Activated CD4-positive, CD25-positive, alpha-beta regulatory T cell treated with anti-CD3 and anti-CD28 coated beads, Interleukin-2, amount 50 U/mL, for 72 hours (primary cell): ENCODE results near the gene SPATA12.

ENCODE experiments used
- DNase-seq: peaks from one replicate; pipeline ENCODE4 v3.0.0; 2021

SPATA12 gene, protein sequence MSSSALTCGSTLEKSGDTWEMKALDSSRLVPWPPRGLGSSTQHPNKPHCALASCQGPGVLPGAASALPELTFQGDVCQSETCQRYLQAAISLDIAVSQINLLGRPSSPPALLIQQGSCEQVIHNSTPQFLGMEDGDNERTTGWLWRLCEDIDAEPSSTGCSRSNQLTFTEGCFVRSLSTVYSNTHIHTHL

DNA sequence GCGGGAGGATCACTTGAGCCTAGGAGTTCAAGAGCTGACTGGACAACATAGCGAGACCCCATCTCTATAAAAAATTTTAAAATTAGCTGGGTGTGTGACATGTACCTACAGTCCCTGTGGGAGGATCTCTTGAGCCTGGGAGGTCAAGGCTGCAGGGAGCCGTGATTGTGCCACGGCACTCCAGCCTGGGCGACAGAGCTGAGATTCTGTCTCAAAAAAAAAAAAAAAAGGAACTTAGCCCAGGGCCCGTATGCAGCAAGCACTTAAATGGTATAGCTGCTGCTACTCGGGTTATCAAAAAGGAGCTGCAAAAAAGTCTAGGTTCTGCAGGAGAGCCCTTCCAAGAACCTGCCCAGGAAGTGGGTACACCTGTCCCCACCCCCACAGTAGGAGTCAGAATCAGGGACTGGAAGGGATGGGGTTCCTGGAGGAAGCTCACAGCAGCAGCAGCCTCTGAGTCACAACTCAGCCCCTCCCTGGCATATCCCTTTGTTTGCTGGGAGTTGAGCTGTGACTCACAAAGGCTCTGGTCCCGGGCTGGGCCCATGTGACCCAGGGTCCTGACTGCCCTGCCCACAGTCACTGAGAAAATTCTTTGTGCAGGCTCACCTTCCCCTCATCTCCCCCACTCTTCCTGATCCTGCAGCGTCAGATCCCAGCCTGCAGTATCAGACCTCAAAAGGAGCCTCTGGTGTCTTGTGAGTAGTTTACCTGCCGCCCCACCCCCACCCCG, at the start of gene SPATA12:
Gene SPATA12 (plus strand): TSS at position 576 of the 733 bp plus-strand sequence. CDS start 13,031 bp downstream, outside the sequence.
- DNase-seq, result no peak

DNA sequence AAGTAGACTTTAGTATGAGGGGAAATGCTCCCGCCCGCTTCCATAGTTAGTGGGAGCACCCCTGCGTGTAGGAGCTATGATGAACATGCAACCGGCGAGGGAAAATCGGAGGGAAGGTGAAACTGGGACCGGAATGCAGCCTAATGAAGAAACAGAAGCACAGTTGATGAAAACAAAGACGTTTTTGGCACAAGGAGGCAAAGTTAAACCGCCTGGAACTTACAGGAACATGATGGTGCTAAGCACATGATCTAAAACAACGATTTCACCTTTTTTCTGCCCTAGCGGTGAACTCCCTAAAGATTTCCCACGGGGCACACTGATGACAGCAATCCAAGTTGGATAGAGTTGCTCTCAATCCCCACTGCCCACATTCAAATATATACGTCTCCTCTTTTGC, 49.4 kb upstream of the SPATA12 start:
- no peak for DNase-seq

- DNase-seq, result no peak
Observed at GRCh38 chr3:57012847-57013246, 47.6 kb upstream of the SPATA12 start.

DNA sequence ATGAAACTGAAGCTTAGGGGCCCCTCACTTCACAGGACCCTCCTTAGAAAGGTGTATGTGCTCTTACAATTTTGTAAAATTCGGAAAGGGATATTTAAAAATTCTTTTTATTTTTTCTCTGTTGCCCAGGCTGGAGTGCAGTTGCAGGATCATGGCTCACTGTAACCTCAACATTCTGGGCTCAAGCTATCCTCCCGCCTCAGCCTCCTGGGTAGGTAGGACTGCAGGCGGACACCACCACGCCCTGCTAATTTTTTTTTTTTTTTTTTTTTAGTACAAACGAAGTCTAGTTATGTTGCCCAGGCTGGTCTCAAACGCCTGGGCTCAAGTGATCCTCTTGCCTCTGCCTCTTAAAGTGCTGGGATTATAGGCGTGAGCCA, 45.1 kb upstream of the SPATA12 start:
- DNase-seq, result no peak

DNA sequence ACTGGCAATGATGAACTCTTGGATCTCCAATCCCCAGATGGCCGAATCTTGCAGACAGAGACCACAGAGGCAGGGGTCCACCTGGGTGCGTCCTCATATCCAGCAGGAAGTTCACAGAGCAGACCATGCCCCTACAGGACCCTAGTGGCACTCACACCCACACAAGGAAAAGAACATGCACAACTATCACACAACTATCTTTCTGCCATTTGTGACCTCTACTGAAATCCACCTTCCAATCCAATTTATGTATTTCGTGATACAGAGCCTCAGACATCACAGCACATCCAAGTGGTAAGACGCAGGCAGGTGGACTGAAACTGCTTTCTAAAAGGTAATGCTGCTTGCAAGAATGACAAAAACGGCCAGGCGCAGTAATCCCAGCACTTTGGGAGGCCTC, 44.6 kb upstream of the SPATA12 start:
- DNase-seq, result no peak

- no peak for DNase-seq
Observed at GRCh38 chr3:57017459-57017845, 43.0 kb upstream of the SPATA12 start.

DNA sequence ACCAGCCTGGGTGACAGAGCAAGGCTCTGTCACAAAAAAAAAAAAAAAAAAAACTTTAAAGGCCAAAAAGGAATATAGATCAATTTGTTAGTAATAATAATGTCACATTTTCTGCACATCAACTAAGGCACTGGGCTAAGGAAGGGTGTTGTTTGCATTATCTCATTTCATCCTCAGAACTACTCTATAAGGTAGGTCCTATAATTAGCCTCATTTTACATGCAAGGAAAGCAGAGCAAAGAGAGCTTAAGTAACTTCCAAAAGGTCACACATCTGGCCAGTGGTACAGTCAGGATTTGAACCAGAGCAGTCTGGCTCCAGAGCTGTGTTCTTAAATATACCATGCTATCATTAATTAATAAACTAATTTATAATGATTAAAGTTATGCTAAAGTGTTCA, 42.2 kb upstream of the SPATA12 start:
- DNase-seq, result no peak

DNA sequence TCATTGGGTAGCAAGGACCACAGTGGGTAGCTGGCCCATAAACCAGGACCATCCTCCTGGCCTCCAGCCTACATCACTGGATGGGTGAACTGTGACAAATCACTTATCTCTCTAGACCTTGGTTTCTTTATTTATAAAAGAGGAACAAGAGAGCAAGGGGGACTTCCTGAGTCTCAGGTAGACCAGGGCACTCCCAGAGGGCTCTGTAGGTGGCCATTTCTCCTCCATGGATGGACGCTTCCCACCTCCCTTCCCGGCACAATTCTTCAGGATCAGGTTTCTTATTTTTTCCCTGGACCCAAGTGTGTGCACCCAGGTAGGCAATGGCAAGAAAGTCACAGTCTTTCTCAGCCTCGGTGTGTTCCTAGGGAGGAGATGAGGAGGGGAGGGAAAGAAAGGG, 41.4 kb upstream of the SPATA12 start:
- DNase-seq, result no peak

DNA sequence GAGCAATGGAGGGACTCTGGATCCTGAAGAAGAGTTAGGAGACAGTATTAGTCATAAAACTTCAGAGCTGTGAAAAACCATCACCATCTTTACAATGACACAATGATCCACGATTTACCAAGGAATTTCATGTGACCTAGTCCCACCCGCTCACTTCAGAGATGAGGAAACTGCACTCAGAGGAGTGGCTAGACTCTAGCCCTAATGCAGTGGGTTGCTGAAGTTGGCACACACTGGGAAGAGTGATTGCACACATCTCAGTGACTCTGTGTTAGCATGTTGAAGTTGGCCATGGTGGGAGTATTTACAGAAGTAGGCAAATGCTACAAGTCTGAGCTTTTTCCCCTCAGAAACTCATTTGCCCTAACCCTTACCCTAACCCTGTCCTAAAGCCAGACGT, 35.2 kb upstream of the SPATA12 start:
- no peak for DNase-seq

GRCh38 chr3:57026944-57027343, 33.5 kb upstream of the SPATA12 start:
- DNase-seq, result no peak

DNA sequence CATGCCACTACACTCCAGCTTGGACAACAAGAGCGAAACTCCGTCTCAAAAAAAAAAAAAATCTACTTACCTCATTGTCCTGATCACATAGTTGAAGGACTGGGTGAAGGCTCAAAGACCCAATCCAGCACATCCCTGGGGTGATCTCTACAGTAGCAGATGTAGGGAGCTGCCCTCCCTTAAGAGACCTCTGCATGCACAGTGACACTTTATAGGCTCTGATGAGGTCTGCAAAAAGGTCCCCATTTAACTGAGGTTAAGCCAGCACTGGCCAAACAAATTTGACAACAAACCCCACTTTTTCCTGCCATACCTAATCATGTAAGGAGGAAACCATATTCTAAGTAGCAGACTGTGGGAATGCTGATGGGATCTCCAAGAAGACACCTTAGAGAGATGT, 31.1 kb upstream of the SPATA12 start:
- no peak for DNase-seq

DNA sequence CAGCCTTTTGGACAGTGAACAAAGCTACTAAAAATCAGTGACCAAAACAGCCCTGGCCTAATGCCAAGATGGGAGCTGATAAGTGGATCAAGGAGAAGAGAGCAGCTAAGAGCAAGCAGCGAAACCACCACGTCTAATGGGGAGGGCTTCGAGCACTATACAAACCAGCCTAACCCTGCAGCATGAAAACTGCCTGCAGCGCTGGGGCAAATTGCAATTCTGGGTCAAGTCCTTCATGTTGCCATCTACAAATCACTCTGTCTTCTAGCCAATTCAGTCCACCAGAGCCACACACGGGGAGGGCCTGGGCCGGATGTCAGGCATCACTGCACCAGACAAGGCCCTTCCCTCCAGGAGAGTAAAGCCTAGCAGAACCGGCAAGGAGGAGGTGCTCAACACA, 30.5 kb upstream of the SPATA12 start:
- no peak for DNase-seq

GRCh38 chr3:57030721-57031120, 29.7 kb upstream of the SPATA12 start:
- no peak for DNase-seq

DNA sequence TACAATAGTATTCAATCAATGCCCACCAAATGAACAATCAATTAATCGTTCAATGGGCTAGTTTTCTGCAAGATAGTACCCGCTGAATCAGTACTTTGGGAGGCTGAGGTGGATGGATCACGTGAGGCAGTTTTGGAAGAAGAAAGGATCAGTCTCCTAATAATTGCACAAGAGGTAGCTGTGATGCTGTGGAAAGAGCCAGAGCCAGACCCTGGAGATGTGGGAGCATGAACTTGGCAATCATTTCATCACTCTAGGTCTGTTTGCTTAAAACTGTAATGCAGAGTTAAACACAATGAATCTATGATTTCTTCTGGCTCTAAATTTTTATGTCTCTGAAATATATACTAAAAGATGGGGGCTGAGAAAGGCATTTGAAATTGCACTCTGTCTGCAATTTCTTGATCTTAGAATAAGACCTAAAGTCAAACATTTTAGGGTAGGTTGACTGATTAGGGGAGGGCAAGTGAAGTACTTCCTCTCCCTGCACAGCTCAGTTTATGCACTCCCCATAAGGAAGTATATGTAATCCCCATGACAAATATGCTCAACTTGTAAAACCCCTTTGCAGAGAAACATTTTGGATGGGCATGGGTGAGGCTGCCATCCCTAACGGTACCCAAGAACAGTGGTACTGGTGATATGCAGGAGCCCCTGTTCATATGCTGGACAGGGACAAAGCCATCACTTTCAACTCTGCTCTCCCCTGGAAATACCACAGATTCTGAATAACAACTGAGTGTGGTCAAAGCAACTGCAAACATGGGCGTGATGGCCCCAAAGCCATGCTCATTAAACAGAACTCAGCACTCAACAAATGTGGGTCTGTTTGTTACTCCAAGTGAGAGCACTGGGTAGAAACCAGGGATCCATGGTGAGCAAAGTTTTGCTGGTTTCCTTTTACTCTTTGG, 28.6 kb upstream of the SPATA12 start:
- no peak for DNase-seq

DNA sequence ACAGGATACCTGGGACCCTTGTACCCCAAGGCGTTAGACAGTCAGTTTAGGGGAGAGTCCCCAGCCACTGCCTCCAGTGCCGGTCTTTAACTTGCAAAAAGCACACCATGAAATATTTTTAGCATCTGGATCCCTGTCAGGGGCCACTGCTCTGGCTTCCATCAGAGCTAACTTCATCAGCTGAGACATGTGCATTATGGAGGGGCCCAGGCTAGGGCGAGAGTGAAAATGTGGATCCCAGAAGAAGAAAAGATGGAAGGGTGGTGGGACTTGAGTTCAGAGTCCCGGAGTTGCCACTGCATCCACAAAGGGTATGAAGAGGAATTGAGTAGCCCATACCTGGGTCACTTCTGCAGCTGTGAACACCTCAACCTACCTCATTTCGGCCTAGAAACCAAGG, 23.5 kb upstream of the SPATA12 start:
- DNase-seq, result no peak

GRCh38 chr3:57038466-57039164, 21.8 kb upstream of the SPATA12 start:
- DNase-seq, result no peak

DNA sequence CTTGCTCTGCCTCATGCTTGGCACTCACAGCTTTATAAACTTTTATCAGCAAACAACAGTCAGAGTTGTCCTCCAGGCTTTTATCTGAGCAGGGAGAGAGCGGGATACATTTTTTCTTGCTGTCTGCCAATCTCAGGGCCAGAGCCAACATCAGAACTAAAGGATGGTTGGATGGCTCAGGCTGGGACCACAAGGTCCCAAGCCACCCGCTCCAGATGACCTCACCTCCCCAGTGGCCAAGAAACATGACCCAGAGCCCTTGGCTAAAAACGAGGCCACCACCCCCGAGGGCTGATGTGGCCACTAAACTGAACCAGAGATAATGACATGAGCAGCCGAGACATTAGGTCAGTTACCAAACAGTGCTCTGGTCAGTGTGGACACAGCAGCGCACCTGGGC, 18.8 kb upstream of the SPATA12 start:
- DNase-seq, result no peak

- no peak for DNase-seq
Observed at GRCh38 chr3:57043518-57043917, 16.9 kb upstream of the SPATA12 start.

DNA sequence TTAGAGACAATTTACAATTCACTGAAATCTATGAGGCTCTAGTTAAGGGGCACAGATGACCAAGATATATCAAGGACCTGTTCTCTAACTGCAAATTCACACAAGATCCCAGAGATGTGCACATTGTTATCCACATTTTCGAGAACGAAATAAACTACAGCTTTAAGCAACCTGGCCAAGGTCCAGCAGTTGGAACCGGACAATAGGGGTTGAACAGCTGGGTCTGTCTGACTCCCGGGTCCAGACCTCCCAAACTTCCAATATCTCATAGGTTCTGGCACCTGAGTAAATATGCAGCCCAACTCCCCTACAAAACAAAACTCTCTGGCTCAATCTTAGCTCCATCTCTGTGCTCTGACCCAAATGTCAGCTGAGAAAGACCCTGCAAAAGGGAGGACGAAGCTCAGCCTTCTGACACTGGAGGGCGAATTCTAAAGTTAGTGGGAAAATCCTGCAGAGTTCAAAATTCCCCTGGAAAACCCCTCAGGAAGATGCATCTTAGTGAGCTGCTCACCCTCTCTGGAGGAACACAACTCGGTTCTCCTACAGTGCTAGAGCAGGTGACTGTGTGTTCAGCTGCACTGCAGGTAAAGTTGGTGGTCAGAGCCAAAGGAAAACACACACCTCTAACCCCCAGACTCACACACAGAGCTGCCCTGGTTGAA, 14.2 kb upstream of the SPATA12 start:
- no peak for DNase-seq

DNA sequence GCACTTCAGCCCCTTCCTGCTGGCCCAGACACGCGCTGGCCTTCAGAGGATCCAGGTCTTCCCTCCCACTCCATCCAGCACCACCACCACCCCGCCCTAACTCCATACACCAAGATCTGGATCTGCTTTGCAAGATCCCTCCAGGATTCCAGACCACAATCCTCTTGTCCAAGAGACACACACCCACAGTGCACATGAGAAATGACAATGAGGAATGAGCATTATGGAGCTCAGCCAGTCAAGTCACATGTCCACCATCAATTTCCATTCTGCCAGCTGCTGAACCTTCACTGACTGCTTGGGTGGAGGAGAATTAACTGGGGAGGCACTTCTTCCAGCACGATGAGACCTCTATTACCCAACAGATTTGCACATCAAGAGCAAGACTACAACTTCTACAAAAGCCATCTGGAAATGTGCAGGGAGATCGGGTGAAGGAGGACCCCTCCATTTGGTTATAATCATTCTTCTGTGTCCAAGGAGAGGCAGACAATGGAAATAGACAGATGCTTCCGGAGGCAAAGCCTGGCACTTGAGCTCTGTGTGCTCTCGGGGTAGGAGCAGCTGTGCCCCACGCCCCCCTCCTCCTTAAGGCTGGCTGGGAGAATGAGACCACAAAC, 12.3 kb upstream of the SPATA12 start:
- no peak for DNase-seq

DNA sequence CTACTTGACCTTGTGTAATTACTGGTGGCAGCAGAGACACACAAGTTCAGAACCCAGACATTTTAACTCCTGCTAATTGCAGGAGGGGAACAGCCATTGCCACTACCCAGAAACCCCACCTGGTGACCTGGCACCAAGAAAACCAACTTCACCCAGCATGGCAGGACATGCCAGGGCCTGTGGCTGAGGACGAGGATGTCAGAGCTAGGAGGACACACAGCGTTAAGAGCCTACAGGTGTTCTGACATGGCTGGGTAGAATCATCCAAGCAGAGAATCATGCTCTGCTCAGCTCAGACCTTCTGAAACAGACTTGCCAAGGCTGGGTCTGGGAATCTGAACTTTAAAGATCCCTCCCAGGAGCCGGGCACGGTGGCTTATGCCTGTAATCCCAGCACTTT, 11.7 kb upstream of the SPATA12 start:
- no peak for DNase-seq

DNA sequence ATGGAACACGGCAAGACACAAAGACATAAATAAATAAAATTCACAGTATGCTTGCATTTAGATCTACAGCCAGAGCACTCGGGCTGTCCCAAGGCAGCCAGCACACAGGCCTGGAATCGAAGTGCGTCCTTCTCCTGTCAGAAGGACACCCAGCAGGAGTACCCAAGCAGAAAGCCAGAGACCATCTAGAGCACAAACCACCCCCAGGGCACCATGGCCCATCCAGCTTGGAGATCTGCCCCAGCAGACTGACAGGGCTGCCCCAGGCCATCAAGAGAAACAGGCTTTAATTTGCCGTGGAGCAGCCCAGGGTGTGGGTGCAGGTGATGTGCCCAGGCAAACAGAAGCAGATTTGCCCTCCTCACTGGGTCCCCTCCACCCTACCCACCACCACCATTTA, 7.8 kb upstream of the SPATA12 start:
- no peak for DNase-seq
